NCI-H345 (cell line): ENCODE results near the gene ATRAID.

Experiments used
- DNase-seq: peaks from one replicate; lab custom pipeline; 2025; lab: John Stamatoyannopoulos, UW

ATRAID gene

GRCh38 chr2:27219091-27219490, 7.2 kb downstream of the ATRAID start:
- no peak for DNase-seq

GRCh38 chr2:27220091-27220490, 8.2 kb downstream of the ATRAID start:
- no peak for DNase-seq

GRCh38 chr2:27221166-27221565, 9.3 kb downstream of the ATRAID start:
- DNase-seq = no peak

- no peak for DNase-seq
These were observed 10.6 kb downstream of the ATRAID start for GRCh38 chr2:27222407-27222806.

- DNase-seq = no peak
These were observed 11.6 kb downstream of the ATRAID start for GRCh38 chr2:27223416-27223815.

- no peak for DNase-seq
These were observed 13.7 kb downstream of the ATRAID start for GRCh38 chr2:27225526-27225925.

GRCh38 chr2:27227501-27227900, 15.7 kb downstream of the ATRAID start:
- DNase-seq = no peak

GRCh38 chr2:27231921-27232320, 20.1 kb downstream of the ATRAID start:
- DNase-seq = no peak

- DNase-seq = no peak
These were observed 21.5 kb downstream of the ATRAID start for GRCh38 chr2:27233341-27233740.

GRCh38 chr2:27236136-27236535, 24.3 kb downstream of the ATRAID start:
- DNase-seq = no peak

GRCh38 chr2:27236626-27237025, 24.8 kb downstream of the ATRAID start:
- DNase-seq = no peak

GRCh38 chr2:27237341-27237945, 25.6 kb downstream of the ATRAID start:
- no peak for DNase-seq

GRCh38 chr2:27238976-27239375, 27.1 kb downstream of the ATRAID start:
- DNase-seq = no peak

- DNase-seq = no peak
These were observed 28.6 kb downstream of the ATRAID start for GRCh38 chr2:27240406-27240805.

- no peak for DNase-seq
These were observed 30.1 kb downstream of the ATRAID start for GRCh38 chr2:27241761-27242613.

GRCh38 chr2:27242614-27242951, 30.7 kb downstream of the ATRAID start:
- DNase-seq = no peak

GRCh38 chr2:27243391-27244130, 31.7 kb downstream of the ATRAID start:
- no peak for DNase-seq

GRCh38 chr2:27245116-27245515, 33.3 kb downstream of the ATRAID start:
- no peak for DNase-seq

GRCh38 chr2:27245626-27246025, 33.8 kb downstream of the ATRAID start:
- DNase-seq = no peak

- DNase-seq = no peak
These were observed 36.1 kb downstream of the ATRAID start for GRCh38 chr2:27247893-27248292.

- DNase-seq = no peak
These were observed 37.5 kb downstream of the ATRAID start for GRCh38 chr2:27249159-27249890.

GRCh38 chr2:27249891-27250651, 38.2 kb downstream of the ATRAID start:
- DNase-seq = no peak
